ENCODE results near the gene FRMPD2.
A peak's percentile ranks its signal among the peaks of the same experiment; 100 is the strongest.

DNA sequence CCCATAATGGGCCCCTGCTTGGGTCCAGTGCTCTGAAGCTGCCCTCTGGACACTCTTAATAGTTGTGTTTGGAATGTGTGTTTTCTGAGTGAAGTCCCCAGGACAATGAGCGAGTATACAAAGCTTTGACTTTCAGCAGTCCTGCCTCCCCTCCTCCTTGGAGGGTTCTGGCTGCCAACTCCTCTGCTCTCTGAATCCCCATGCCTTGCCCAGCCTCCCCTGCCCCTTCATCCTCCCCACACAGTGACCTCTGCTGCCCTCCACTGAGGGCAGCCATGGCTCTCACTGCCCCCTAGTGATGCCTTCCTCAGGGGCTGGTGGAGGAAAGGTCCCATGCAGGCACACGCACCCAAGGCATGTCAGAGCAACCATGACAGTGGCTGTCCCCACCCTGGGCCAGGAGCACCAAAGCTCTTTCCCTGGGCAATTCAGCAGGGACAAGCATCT is 40.9 kb downstream of the FRMPD2 start:
- TF ChIP-seq CTCF (IDR thresholded peaks at IDR 0.05; ENCODE audit: borderline replicate concordance, extremely low read depth, low read length, poor library complexity, severe bottlenecking), result peak; percentile 24
- TF ChIP-seq EZH2 (IDR thresholded peaks at IDR 0.05; ENCODE audit: borderline replicate concordance, low read depth, low read length, severe bottlenecking), result no peak

Data from DND-41 (cell line).